ENCODE measurements around the gene DEPDC1. TPM values are rescaled to one million over a fixed set of nuclear protein-coding genes. Genes with fewer than 3 reads are reported as not detected.
"Not testable (repeated sequence)": the region's sequence is repeated elsewhere in the genome, so short reads cannot be mapped to it uniquely, and the experiment has no call there.

Gene DEPDC1
- polyA plus RNA-seq, 4 donors = 14.3 to 18.3 (median 15.4) TPM

DNA sequence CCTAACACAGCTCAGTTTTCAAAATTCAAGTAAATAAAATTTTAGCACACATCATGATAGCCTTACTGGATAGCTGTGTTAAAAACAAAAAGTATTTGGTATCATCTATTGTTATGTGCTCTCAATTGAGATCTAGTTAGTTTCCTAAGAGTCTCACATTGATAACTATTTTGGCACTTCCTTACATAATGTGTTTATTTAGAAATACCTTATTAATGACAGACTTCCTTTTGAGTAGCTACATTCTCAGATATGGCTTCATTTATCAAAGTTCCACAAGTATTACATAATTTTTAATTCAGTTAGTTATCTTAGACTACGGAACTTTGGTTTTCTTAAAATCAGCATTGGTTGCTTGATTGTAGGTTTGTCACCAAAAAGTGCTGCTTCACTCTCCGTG lies 20.3 kb downstream of the DEPDC1 start:
- DNase-seq (ENCODE audit: low read depth in 4 of 4, low spot score in 3 of 4) = not testable (repeated sequence)

DNA sequence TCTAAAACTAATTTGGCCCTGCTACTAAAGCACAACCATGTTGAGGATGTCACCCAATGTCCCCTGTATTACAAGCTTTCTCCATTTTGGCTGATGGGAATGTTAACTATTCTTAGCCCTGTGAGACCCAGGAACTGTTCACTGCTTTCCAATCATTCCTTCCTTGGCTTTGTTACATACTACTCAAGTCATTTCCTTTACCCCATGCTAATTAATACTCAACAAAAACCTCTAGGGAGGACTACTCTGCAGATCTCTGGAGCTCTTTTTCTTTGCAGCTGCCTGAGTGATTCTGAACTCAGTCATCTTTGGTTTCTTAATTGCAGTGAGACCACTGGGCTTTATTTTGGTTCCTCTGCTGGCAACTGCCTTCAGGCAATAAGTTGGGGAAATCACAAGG lies 23.8 kb downstream of the DEPDC1 start:
- DNase-seq (ENCODE audit: low read depth in 4 of 4, low spot score in 3 of 4) = no peak

DNA sequence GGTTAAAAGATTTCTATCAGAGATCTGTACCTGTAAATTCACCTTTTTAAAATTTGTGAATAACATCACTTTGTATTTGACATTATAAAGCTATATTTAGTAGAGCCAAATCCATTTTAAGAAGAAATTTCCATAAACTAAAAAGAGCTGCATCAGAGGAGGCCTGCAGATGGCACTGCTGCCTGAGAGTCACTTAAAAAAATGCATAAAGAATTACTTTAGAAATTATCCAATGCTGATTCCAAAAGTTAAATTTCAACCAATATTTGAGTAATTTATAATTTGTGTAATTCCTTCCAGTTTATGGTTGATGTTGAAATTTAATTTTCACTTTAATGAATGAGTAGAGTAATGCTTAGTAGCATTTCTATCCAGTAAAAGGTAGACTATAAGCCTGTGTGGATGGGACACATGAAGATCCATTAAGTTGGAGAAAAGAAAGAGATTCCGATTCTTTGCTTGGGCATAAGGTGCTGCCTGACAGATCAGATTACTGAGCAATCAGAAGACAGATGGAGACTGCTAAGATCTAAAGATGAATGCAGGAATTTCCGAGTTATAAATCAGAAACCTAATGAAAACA lies 26.4 kb downstream of the DEPDC1 start:
- no peak for DNase-seq (ENCODE audit: low read depth in 4 of 4, low spot score in 3 of 4)

DNA sequence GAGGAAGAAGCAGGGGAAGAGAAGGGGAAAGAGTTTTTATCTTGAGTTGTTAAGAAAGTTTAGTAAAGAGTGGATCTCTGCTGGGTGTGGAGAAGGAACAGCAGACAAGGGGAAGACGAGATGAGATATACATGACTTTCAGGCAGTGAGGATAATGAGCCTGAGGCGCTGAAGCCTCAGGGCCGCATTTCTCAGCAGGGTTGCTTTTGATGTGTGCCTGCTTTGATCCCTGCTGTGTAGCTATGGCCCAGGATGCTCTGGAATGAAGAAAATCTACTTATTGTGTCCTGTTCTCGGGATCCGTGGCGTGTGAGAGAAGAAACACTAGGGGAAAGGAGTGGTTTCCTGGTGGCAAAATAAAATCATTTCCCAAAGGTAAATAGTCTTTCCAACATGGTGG lies 32.0 kb downstream of the DEPDC1 start:
- no peak for DNase-seq (ENCODE audit: low read depth in 4 of 4, low spot score in 3 of 4)

DNA sequence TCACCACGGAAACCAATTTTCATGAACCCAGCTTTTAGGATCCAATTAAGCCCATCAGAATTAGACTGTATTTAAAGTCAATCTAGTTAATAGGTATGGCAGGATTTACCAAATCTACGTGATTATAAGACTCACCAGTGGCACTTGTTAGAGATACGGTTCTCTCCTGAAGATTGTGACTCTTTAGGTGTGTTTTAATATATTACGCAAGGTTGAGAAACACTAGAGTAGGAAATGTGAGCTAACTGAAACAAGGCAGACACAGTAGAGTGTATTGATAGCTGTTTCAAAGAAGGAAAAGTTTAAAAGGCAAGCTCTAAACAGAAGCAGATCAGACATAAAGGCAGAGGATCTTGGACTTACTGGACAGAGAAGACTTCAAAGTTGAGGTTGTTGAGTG lies 35.9 kb downstream of the DEPDC1 start:
- no peak for DNase-seq (ENCODE audit: low read depth in 4 of 4, low spot score in 3 of 4)

DNA sequence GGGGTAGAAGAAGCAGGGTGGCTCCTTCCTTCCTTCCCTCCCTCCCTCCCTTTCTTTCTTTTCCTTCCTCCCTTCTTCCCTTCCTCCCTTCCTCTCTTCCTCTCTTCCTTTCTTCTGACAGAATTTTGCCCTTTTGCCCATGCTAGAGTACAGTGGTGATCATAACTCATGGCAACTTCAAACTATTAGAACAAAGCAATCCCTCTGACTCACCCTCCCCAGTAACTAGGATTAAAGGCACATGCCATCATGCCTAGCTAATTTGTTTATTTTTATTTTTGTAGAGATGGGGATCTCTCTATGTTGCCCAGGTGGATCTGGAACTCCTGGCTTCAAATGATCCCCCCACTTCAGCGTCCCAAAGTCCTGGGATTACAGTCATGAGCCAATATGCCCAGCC lies 37.1 kb downstream of the DEPDC1 start:
- DNase-seq (ENCODE audit: low read depth in 4 of 4, low spot score in 3 of 4) = no peak

DNA sequence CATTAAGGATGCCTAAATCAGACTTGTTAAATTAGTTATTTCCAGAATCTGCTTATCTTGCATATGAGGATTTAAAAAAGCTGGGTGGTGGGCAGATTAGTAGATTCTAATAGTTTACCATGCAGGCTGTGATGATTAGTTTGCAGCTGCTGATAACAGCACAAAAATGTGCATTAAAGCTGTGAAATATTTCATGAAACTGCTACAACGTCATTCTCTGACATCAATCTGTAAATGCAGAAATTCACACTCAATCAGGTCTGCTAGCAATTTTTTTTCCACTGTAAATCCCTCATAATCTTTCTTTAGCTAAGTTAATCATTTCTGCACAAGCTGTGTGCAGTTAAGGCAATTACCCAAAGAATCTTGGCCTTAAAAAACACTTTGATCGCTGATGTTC lies 37.8 kb downstream of the DEPDC1 start:
- no peak for DNase-seq (ENCODE audit: low read depth in 4 of 4, low spot score in 3 of 4)

DNA sequence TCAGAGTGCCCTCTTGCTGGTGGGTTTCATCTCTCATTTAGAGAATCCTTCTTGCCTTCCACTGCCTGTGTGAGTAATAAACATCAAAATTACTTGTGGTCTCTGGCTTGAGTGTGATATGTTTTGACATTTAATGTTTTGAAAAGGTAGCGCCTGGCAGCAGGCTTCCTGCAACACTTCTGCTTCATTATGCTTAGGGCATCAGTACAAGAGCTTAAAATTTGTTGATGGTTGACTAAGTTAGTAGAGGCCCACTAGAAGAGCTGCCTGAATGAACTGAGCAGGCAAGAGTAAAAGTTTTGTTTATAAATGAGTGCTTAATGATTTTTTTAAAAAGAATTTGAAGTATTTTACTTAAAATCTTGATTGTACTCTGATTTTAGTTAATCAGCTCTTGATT lies 40.7 kb downstream of the DEPDC1 start:
- DNase-seq (ENCODE audit: low read depth in 4 of 4, low spot score in 3 of 4) = no peak

DNA sequence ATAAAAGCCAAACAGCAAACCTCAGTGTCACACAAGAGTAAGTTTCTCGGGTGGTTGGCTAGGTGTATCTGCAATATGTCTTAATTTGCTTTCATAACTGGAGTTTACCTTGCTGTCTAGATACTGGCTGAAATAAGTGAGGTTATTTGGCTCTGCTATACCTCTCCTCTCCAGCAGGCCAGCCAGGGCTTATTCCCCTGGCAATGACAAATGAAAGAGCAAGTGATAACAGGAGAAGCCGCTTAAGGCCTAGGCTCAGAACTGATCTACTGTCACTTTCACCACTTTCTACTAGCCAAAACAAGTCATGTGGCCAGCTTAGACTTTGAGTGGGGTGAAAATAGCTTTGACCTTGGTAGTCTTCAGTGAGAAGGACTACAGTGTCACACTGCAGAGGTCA lies 42.3 kb downstream of the DEPDC1 start:
- DNase-seq (ENCODE audit: low read depth in 4 of 4, low spot score in 3 of 4) = no peak

DNA sequence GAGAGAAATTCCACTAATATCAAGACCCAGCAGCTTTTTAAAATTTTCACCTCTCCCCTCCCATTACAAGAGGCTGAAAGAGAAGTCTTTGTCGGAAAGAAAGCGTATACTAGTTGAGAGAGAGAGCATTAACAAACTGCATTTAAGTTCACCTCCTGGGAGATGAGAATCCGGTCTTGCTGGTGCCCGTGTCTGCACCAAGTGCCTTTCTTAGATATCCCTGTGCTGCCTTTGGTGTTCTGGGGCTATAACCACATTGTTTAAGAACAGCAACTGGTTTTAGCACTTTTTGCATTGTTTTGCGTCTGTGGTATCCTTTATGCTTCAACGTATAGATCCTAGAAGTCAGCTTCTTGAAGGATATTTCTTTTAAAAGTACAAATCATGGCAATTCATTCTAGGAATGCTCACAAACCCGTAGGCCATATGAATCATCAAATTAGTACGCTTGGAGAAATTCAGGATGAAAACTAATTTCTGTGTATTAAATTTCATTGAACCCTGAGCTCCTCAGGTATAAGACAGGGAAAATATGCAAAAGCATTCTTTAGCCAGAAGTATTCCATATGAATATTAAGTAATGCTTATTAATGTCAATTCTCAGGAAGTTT lies 43.7 kb downstream of the DEPDC1 start:
- no peak for DNase-seq (ENCODE audit: low read depth in 4 of 4, low spot score in 3 of 4)

DNA sequence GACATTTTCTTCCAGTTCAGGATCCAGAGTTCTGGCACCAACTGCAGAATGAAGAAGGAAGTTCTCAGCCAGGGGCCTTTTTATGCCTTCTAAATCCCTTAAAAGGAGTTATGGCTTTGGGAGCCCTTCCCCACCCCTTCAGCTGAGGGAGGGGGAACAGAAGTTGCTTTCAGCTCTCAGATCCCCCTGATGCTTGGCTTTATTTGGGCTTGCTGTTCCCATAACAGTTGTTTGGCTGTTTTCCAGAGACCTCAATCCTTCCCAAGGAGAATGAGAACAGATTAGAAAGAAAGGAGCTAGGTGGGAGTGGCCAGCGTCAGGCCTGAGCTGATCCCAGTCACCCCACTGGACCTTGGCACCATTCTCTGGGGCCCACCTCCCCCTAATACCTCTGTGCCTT lies 47.0 kb downstream of the DEPDC1 start, which contains the start of gene RPE65:
RPE65 (minus strand) TSS at position 54 of the 400 bp plus-strand sequence; CDS start at position 5, 49 bp downstream.
- DNase-seq (ENCODE audit: low read depth in 4 of 4, low spot score in 3 of 4) = peak in 1 of 4 donors; percentile 10

DNA sequence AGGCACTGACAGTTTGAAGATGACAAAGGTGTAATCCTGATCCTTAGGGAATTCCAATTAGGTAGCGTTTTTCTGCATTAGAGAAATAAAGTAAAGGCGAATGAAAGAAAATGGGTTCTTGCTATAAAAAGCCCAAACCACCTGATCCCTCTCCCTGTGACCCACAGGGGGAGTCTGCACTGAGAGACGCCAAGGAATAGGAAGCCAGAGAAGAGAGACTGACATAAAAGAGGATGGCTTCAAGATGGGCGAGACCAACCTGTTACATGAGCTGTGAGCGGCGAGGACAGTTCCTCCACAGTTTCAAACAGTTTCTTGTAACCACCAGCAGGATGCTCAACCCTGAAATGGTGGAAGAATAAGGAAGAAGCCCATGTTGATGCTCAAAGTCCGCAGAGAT lies 48.5 kb downstream of the DEPDC1 start:
- DNase-seq (ENCODE audit: low read depth in 4 of 4, low spot score in 3 of 4) = no peak

DNA sequence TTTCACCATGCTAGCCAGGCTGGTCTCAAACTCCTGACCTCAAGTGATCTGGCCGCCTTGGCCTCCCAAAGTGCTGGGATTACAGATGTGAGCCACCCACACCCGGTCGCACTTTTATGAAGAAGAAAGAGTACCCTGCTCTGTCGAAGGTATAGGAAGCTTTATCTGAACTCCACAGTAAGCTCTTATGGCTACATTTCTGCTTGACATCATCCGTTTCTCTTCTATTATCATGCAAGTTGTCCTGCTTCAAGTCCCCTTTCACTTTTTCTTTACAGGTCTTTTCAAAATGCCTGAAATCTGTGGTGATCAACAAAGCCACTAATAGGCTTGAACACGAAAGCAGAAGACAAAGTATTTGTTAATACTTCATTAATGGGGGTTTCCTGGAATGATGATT lies 51.2 kb downstream of the DEPDC1 start:
- DNase-seq (ENCODE audit: low read depth in 4 of 4, low spot score in 3 of 4) = no peak

DNA sequence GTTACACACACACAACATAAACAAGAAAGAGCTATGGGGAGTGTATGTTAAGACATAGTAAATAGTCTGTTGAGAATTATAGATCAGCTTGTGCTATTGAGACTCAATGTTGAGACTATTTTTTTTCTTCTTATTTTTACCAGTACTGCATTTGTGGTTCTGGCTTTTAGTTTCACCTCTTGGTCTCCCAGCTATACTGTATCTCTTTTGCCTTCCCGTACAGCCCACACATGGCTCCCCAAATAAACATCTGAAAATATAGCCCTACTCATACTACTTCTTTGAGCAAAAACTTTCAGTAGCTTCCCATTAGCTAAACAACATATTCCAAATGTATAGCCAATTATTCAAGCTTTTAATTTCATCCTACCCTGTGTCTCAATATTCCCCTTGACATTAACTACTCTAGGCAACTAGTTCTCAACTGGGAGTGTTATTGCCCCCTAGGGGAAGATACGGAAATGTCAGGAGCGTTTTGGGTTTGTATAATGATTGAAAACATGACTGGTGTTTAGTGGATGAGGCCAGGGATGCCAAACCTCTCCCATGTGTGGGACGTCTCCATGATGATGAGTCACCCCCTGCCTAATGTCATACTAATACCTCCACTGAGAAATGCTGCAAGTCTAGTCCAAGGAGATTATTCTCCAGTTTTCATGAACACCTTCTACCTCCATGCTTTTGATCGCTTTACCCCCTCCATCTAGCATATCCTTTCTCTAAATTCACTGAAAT lies 53.9 kb downstream of the DEPDC1 start:
- peak in 1 of 4 donors; percentile 8 for DNase-seq (ENCODE audit: low read depth in 4 of 4, low spot score in 3 of 4)

DNA sequence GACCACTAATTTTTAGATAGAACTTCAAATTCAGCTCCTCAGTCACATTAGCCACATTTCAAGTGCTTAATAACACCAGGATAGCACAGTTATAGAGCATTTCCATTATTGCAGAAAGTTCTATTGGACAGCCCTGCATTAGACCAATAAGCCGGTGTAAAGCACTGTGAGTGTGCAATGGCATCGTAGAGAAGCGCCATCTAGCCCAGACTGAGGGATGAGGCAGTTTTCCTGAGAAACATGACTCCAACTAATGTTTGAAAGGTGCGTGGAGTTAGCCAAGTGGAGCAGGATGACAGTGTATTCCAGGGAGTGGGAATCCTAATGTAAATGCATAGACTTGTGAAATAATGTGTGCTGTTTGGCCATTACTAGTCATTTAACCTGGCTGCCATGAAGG lies 54.9 kb downstream of the DEPDC1 start:
- DNase-seq (ENCODE audit: low read depth in 4 of 4, low spot score in 3 of 4) = no peak

DNA sequence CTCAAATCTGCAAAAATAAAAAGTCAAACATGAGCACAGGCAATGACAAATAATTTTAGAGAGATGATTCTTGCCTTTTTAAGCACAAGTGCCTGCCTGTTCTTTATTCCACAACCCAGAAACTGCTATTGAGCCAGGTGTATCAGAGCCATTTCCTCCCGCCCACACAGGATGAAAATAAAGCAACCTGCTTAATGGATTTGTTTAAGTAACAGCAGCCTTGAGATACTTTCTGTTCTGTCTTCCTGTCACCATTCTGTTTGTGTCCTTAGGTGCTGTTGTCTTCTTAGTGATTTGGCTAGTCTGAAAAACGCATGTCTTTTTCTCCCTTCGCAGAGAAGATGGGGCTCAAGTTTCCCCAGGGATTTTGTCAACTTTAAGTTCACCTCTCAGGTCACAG lies 58.6 kb downstream of the DEPDC1 start:
- no peak for DNase-seq (ENCODE audit: low read depth in 4 of 4, low spot score in 3 of 4)

DNA sequence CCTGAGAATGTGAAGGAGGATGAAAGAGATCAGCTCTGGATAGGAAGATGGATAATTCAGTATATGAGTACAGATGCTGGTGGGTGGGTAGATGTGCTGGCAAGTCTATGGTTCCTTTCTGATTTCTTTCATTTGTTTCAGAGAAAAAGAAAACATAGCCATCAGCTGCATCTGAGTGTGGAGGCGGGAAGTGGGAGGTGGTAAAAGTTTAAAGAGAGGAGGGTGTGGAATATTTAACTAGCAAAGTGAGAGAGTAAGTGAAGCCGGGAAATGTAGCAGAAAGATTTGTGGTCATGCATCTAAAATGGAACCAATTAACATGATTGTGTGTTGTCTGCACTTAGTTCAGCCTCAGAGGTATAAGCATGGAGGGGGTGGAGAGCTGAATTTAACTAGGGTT lies 63.5 kb downstream of the DEPDC1 start:
- DNase-seq (ENCODE audit: low read depth in 4 of 4, low spot score in 3 of 4) = no peak

DNA sequence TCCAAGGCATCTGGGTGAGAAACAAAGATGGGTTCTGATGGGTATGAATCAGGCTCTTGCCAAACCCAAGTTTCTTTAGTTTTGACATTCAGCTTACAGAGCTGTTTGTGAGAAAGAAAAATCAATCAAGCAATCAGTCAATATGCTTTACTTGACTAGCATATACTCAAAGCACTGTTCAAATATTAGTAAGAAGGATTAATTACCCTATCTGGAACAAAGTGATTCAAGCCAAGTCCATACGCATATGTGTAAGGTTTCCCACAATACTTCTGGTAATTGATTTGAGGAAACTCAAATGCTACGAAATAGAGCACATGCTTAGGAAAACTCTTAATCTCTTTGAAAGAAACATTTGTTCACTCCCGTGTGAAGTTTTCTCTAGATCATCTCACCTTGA lies 65.8 kb downstream of the DEPDC1 start:
- no peak for DNase-seq (ENCODE audit: low read depth in 4 of 4, low spot score in 3 of 4)

DNA sequence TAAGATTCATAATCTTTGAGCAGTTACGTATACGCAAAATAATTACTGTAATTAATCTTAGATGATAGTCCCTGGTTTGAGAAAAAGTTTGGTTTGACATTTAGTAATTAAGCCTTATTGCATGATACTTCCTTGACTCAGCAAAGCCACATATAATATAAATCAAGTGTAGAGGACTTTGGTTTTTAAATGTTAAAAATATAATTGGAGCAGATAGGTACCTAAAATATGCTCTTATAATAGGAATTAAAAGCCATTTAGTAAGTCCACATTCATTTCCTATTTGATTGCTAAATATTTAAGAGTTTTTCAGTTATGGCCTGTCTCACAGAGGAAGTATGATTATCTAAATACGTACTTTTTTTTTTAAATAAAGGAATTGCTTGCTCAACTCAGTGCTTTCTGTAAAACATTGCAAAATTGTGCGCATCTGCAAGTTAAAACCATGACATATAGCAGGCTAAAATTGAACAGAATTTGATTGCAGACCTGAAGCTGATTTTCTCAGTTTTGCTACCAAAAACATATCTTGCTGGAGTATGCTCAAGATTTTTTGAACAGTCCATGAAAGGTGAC lies 67.6 kb downstream of the DEPDC1 start:
- no peak for DNase-seq (ENCODE audit: low read depth in 4 of 4, low spot score in 3 of 4)

DNA sequence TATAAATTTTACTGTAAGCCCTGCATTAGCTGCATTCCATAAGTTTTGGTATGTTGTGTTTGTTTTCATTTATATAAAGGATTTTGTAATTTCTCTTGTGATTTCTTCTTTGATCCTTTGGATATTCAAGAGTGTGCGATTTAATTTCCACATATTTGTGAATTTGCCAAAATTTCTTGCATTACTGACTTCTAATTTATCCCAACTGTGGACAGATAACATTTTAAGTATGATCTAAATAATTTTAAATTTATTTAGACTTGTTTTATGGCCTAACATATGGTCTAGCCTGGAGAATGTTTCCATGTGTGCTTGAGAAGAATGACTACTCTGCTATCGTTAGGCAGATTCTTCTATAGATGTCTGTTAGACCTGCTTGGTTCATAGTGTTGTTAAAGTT lies 70.3 kb downstream of the DEPDC1 start:
- no peak for DNase-seq (ENCODE audit: low read depth in 4 of 4, low spot score in 3 of 4)
